Activated CD8-positive, alpha-beta T cell treated with anti-CD3 and anti-CD28 coated beads, Interleukin-2, amount 10 ng/mL, durations not matched to agents 7 days and 5 days (primary cell): ENCODE data around the gene XPO4. TPM values are rescaled to one million over a fixed set of nuclear protein-coding genes. Genes with fewer than 3 reads are reported as not detected.

ENCODE experiments used
- ATAC-seq: fragments of 150-1000 bp; cut with Tn5 transposase; one replicate; pipeline ENCODE4 v1.10.0; 2021; ENCODE audit warnings: moderate library complexity
- CTCF ChIA-PET: fragments of 350-600 bp; sonication (Branson Sonifier 250); formaldehyde crosslinking; loops from one replicate; lab custom pipeline; 2021; ENCODE audit warnings: antibody characterized with exemption; lab: Charles Lee
- POLR2A ChIA-PET: fragments of 350-600 bp; sonication (Branson Sonifier 250); formaldehyde crosslinking; loops from one replicate; lab custom pipeline; 2021; ENCODE audit warnings: antibody characterized with exemption; lab: Charles Lee
- DNase-seq: peaks from one replicate; pipeline ENCODE4 v3.0.0-alpha.2; 2020
- H3K27ac Mint-ChIP-seq: one replicate; pipeline ENCODE4 v1.8.0; 2021; ENCODE audit warnings: mild to moderate bottlenecking, mixed read lengths
- H3K27me3 Mint-ChIP-seq: one replicate; pipeline ENCODE4 v1.8.0; 2021; ENCODE audit warnings: low read depth, mixed read lengths
- H3K36me3 Mint-ChIP-seq: one replicate; pipeline ENCODE4 v1.8.0; 2021; ENCODE audit warnings: low read depth, mixed read lengths
- H3K4me1 Mint-ChIP-seq: one replicate; pipeline ENCODE4 v1.8.0; 2021; ENCODE audit warnings: low read depth, mixed read lengths
- H3K4me3 Mint-ChIP-seq: one replicate; pipeline ENCODE4 v1.8.0; 2021; ENCODE audit warnings: mild to moderate bottlenecking, mixed read lengths
- H3K9me3 Mint-ChIP-seq: one replicate; pipeline ENCODE4 v1.8.0; 2022; ENCODE audit warnings: mixed read lengths; ENCODE audit not compliant: insufficient read depth
- total RNA-seq, 2 experiments: library from RNA; stranded (reverse); gene quantifications; one replicate each; pipeline ENCODE4 v1.2.3, GENCODE V29; 2021

Gene XPO4
- total RNA-seq, 2 experiments from 2014 or later = 18.6 to 19.8 TPM

GRCh38 chr13:20778311-20778710, 124.2 kb downstream of the XPO4 start:
- POLR2A ChIA-PET = no interaction called here
- ATAC-seq = no peak
- no peaks in the 10 kb centered on the region for H3K9me3 Mint-ChIP-seq
- CTCF ChIA-PET = no interaction called here
- no peaks in the 10 kb centered on the region for H3K27me3 Mint-ChIP-seq
- no peak for DNase-seq
- peaks cover 24% of the 10 kb centered on the region for H3K36me3 Mint-ChIP-seq
- no peak overlapping the region for H3K27ac Mint-ChIP-seq
- no peak overlapping the region for H3K4me3 Mint-ChIP-seq
- H3K4me1 Mint-ChIP-seq = peaks cover 17% of the 10 kb centered on the region

- POLR2A ChIA-PET = no interaction called here
Observed at GRCh38 chr13:20776751-20777150, 125.8 kb downstream of the XPO4 start.

GRCh38 chr13:20775961-20776360, 126.6 kb downstream of the XPO4 start:
- H3K27ac Mint-ChIP-seq = no peak overlapping the region
- H3K9me3 Mint-ChIP-seq = no peaks in the 10 kb centered on the region
- POLR2A ChIA-PET = no interaction called here

More at GRCh38 chr13:20776751-20777150, 125.8 kb downstream of the XPO4 start:
- ATAC-seq = no peak
- H3K4me3 Mint-ChIP-seq = no peak overlapping the region
- CTCF ChIA-PET = no interaction called here
- H3K9me3 Mint-ChIP-seq = no peaks in the 10 kb centered on the region
- no peaks in the 10 kb centered on the region for H3K27me3 Mint-ChIP-seq
- DNase-seq = no peak
- H3K4me1 Mint-ChIP-seq = peaks cover 24% of the 10 kb centered on the region
- no peak overlapping the region for H3K27ac Mint-ChIP-seq
- H3K36me3 Mint-ChIP-seq = peaks cover 24% of the 10 kb centered on the region

GRCh38 chr13:20774746-20775145, 127.8 kb downstream of the XPO4 start:
- no peak for ATAC-seq
- Mint-ChIP-seq H3K4me1 (peaks cover 32% of the 10 kb centered on the region), H3K27ac (peak overlapping the region; percentile 50), H3K9me3 (peaks cover 6% of the 10 kb centered on the region), H3K4me3 (peak overlapping the region; percentile 49), H3K36me3 (peaks cover 39% of the 10 kb centered on the region), H3K27me3 (no peaks in the 10 kb centered on the region)
- ChIA-PET CTCF (no interaction called here), POLR2A (interaction anchor here (0.7 to 2.5 kb wide), 3 partner anchors 8 to 128 kb away, joined by 3 to 8 read pairs (median 5); partner anchors contain the start of gene XPO4)
- DNase-seq = no peak

More at GRCh38 chr13:20775961-20776360, 126.6 kb downstream of the XPO4 start:
- DNase-seq (no peak), ATAC-seq (no peak)
- Mint-ChIP-seq H3K4me1 (peaks cover 28% of the 10 kb centered on the region), H3K36me3 (peaks cover 27% of the 10 kb centered on the region), H3K4me3 (no peak overlapping the region), H3K27me3 (no peaks in the 10 kb centered on the region)
- CTCF ChIA-PET = no interaction called here

DNA sequence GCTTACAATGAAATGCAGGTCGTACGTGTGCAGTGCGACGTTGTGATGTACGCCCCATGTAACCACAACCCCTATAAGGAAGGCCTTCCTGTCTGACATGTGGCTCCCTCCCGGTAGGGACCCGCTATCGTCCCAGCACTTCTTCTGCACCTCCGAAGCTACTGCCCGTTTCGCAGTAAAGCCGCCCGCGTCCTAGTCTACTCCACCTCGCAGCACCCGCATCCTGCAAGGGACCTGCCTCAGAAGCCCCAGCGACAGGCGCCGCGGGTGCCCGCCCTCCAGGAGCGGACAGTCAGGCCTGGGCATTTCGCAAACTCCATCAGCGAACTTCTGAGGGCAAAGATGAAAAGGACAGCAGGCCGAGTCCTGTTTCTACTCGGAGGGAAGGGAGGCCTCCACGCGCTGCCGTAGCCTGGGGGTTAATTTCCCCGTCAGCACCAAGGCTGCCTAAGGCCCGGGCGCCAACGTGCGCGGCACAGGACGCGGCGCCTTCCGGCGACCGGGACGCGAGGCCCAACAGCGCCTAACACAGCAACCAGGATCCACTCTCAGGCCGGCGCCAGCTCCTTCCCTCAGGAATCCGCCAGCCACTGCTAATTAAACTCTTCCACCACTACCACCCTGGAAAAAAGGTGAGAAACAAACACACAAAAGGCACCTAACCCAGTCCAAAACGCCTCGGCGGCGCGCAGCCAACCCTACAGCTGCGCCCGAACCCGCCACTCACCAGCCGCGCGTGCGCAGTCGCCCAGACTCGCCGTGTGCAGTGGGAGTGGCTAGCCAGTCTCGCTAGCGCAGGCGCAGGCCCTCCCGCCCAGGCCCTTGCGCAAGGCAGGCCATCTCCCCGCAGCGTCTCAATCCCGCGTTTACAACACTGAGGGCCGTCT, 129.1 kb downstream of the XPO4 start, which contains the start of gene EEF1AKMT1:
Gene EEF1AKMT1 (minus strand): TSS at position 768 of the 887 bp plus-strand sequence. CDS start 16,363 bp downstream, outside the sequence.
- peak; percentile 93 for ATAC-seq
- CTCF ChIA-PET = interaction anchor here (1.1 kb wide), 1 partner anchor 55 kb away, joined by 3 read pairs; no protein-coding TSS in a partner anchor

GRCh38 chr13:20772401-20773131, 130.0 kb downstream of the XPO4 start:
- H3K4me3 Mint-ChIP-seq = peak overlapping the region; percentile 96
- H3K27me3 Mint-ChIP-seq = no peaks in the 10 kb centered on the region
- H3K27ac Mint-ChIP-seq = peak overlapping the region; percentile 99
- H3K36me3 Mint-ChIP-seq = peaks cover 61% of the 10 kb centered on the region
- POLR2A ChIA-PET = interaction anchor here (0.5 to 2.5 kb wide), 5 partner anchors 10 to 920 kb away, joined by 3 to 8 read pairs (median 4); partner anchors contain the start of gene IL17D
- CTCF ChIA-PET = interaction anchor here (0.7 to 1.1 kb wide), 2 partner anchors 56 to 59 kb away, joined by 3 read pairs; no protein-coding TSS in a partner anchor
- H3K9me3 Mint-ChIP-seq = peaks cover 11% of the 10 kb centered on the region
- no peak for ATAC-seq
- DNase-seq = no peak
- peaks cover 33% of the 10 kb centered on the region for H3K4me1 Mint-ChIP-seq

More for the DNA sequence above, 129.1 kb downstream of the XPO4 start, which contains the start of gene EEF1AKMT1:
- peaks cover 8% of the 10 kb centered on the region for H3K9me3 Mint-ChIP-seq
- peak within 1 kb of the TSS; percentile 99 for H3K27ac Mint-ChIP-seq
- H3K27me3 Mint-ChIP-seq = no peaks in the 10 kb centered on the region
- peak; percentile 95 for DNase-seq
- peak within 1 kb of the TSS; percentile 96 for H3K4me3 Mint-ChIP-seq
- H3K4me1 Mint-ChIP-seq = peaks cover 33% of the 10 kb centered on the region
- peaks cover 52% of the 10 kb centered on the region for H3K36me3 Mint-ChIP-seq
- POLR2A ChIA-PET = interaction anchor here (0.5 to 2.5 kb wide), 15 partner anchors 9 to 921 kb away, joined by 3 to 8 read pairs (median 4); partner anchors contain the start of genes IFT88, MRPL57, SKA3 and XPO4

GRCh38 chr13:20769834-20770233, 132.7 kb downstream of the XPO4 start:
- H3K27ac Mint-ChIP-seq = no peak overlapping the region
- DNase-seq = no peak
- ATAC-seq = no peak
- peaks cover 16% of the 10 kb centered on the region for H3K9me3 Mint-ChIP-seq
- no peak overlapping the region for H3K4me3 Mint-ChIP-seq
- peaks cover 29% of the 10 kb centered on the region for H3K4me1 Mint-ChIP-seq
- H3K27me3 Mint-ChIP-seq = no peaks in the 10 kb centered on the region
- CTCF ChIA-PET = no interaction called here
- H3K36me3 Mint-ChIP-seq = peaks cover 63% of the 10 kb centered on the region
- POLR2A ChIA-PET = no interaction called here

DNA sequence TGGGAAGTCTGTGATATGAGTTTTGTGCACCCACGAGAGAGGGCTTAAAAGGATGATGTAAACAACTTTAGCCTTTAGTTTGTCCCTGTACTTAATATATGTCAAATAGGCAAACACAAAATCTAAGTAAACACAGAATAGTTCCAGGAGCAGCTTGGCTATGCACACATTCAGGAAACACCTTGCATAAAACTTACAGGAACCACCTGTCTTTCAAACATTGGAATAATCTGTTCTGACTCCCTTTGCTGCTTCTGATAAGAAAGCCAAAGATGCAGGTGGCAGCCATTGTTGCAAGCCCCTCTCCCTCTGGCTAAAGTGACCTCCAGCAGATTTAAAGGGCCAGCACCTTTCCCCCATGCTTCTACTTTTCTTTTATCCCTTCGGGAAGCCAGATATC, 133.5 kb downstream of the XPO4 start:
- H3K27ac Mint-ChIP-seq = no peak overlapping the region
- ChIA-PET POLR2A (no interaction called here), CTCF (no interaction called here)

GRCh38 chr13:20767309-20767943, 135.1 kb downstream of the XPO4 start:
- no peak for ATAC-seq
- Mint-ChIP-seq H3K4me1 (peaks cover 12% of the 10 kb centered on the region), H3K36me3 (peaks cover 52% of the 10 kb centered on the region), H3K9me3 (peaks cover 16% of the 10 kb centered on the region), H3K27ac (no peak overlapping the region), H3K4me3 (no peak overlapping the region), H3K27me3 (no peaks in the 10 kb centered on the region)
- POLR2A ChIA-PET = no interaction called here
- no peak for DNase-seq
- CTCF ChIA-PET = interaction anchor here (1.3 kb wide), 1 partner anchor 64 kb away, joined by 4 read pairs; the partner anchor contains the start of gene IL17D

More for the DNA sequence above, 133.5 kb downstream of the XPO4 start:
- Mint-ChIP-seq H3K4me1 (peaks cover 22% of the 10 kb centered on the region), H3K9me3 (peaks cover 16% of the 10 kb centered on the region), H3K4me3 (no peak overlapping the region), H3K36me3 (peaks cover 58% of the 10 kb centered on the region), H3K27me3 (no peaks in the 10 kb centered on the region)
- ATAC-seq = no peak
- DNase-seq = no peak

- H3K27me3 Mint-ChIP-seq = no peaks in the 10 kb centered on the region
- CTCF ChIA-PET = no interaction called here
- H3K9me3 Mint-ChIP-seq = peaks cover 13% of the 10 kb centered on the region
Observed at GRCh38 chr13:20760872-20761271, 141.7 kb downstream of the XPO4 start.

DNA sequence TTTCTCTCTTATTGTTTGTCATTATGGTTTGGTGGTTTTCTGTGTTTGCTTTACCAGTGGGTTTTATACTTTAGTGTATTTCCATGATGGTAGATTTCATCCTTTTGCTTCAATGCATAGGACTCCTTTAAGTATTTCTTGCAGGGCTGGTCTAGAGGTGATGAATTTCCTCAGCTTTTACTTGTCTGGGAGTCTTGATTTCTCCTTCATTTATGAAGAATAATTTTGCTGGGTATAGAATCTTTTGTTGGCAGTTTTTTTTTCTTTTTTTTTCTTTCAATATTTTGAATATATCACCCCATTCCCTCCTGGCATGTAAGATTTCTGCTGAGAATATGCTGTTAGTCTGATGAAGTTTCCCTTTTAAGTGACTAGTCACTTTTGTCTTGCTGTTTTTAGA, 148.5 kb downstream of the XPO4 start:
- H3K9me3 Mint-ChIP-seq = peaks cover 41% of the 10 kb centered on the region
- H3K4me3 Mint-ChIP-seq = no peak overlapping the region
- ATAC-seq = no peak
- POLR2A ChIA-PET = no interaction called here
- CTCF ChIA-PET = no interaction called here
- H3K27me3 Mint-ChIP-seq = no peaks in the 10 kb centered on the region
- H3K36me3 Mint-ChIP-seq = peaks cover 49% of the 10 kb centered on the region
- no peak for DNase-seq
- no peaks in the 10 kb centered on the region for H3K4me1 Mint-ChIP-seq
- no peak overlapping the region for H3K27ac Mint-ChIP-seq

More at GRCh38 chr13:20760872-20761271, 141.7 kb downstream of the XPO4 start:
- H3K4me1 Mint-ChIP-seq = no peaks in the 10 kb centered on the region
- POLR2A ChIA-PET = no interaction called here
- no peak overlapping the region for H3K4me3 Mint-ChIP-seq
- DNase-seq = no peak
- no peak overlapping the region for H3K27ac Mint-ChIP-seq
- no peak for ATAC-seq
- H3K36me3 Mint-ChIP-seq = peaks cover 16% of the 10 kb centered on the region
